ENCODE results near the gene ADAM15. TPM values are rescaled to one million over a fixed set of nuclear protein-coding genes. Genes with fewer than 3 reads are reported as not detected.

ADAM15 gene
- total and polyA plus RNA-seq, 2 donors (not counting 1 experiment from before 2014, with no cell fraction given) = 14.6 to 28.4 TPM

DNA sequence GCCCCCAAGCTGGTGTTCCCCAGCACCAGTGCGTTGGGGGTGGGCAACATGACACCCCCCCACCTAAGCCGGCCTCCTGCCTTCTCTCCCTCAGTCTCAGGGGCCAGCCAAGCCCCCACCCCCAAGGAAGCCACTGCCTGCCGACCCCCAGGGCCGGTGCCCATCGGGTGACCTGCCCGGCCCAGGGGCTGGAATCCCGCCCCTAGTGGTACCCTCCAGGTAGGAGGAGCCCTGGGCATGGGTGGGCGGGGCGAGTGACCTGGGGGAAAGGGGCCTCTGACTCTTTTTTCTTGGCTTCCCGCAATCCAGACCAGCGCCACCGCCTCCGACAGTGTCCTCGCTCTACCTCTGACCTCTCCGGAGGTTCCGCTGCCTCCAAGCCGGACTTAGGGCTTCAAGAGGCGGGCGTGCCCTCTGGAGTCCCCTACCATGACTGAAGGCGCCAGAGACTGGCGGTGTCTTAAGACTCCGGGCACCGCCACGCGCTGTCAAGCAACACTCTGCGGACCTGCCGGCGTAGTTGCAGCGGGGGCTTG lies 11.1 kb downstream of the ADAM15 start:
- Mint-ChIP-seq H3K27ac (no peak overlapping the region), H3K4me3 (peak overlapping the region; percentile 94), H3K27me3 (no peaks in the 10 kb centered on the region), H3K9me3 (ENCODE audit: insufficient read depth) (no peaks in the 10 kb centered on the region), H3K4me1 (peaks cover 43% of the 10 kb centered on the region)
- POLR2A ChIA-PET = interaction anchor here (0.7 to 2.4 kb wide), 6 partner anchors 11 to 189 kb away, joined by 3 to 18 read pairs (median 6); partner anchors contain the start of gene ADAM15
- DNase-seq (no peak), ATAC-seq (ENCODE audit: low read depth) (no peak)
- CTCF ChIA-PET = interaction anchor here (0.5 to 20.2 kb wide), 37 partner anchors 9 to 584 kb away, joined by 3 to 370 read pairs (median 6); partner anchors contain the start of genes ADAM15, EFNA3, KRTCAP2 and PBXIP1
- Histone ChIP-seq H3K27ac (ENCODE audit: low read length in 2 of 2) (no peak overlapping the region), H3K4me2 (replicated peaks; ENCODE audit: low read depth, low read length, poor library complexity, severe bottlenecking) (peak overlapping the region; percentile 96), H3K79me2 (ENCODE audit: control insufficient read depth, insufficient read depth, low read length) (peaks cover 24% of the 10 kb centered on the region), H3K36me3 (replicated peaks in 1 of 2; ENCODE audit: control extremely low read depth in 1 of 2, control insufficient read depth in 1 of 2, extremely low read depth in 1 of 2, insufficient read depth in 2 of 2, low read length in 1 of 2) (peaks cover 0 to 11% of the 10 kb centered on the region in 2 experiments), H3K4me3 (ENCODE audit: control extremely low read depth in 1 of 5, extremely low read depth in 1 of 5, insufficient read depth in 1 of 5, low read depth in 2 of 5, low read length in 4 of 5) (peak overlapping the region in 1 of 5 experiments; percentile 73), H3K9ac (ENCODE audit: low read length) (peak overlapping the region; percentile 82), H4K20me1 (ENCODE audit: control insufficient read depth, insufficient read depth, low read length, poor library complexity, severe bottlenecking) (peaks cover 37% of the 10 kb centered on the region), H3K9me3 (ENCODE audit: control extremely low read depth in 1 of 3, control insufficient read depth in 2 of 3, insufficient read depth in 1 of 3, low read length in 2 of 3) (no peaks in the 10 kb centered on the region), H3K4me1 (ENCODE audit: control insufficient read depth in 2 of 2, insufficient read depth in 2 of 2, low read length in 2 of 2) (peaks cover 27 to 48% of the 10 kb centered on the region in 2 donors), H3K27me3 (replicated peaks in 1 of 4; ENCODE audit: control extremely low read depth in 1 of 4, control insufficient read depth in 3 of 4, insufficient read depth in 4 of 4, low read length in 3 of 4) (peaks cover 0 to 3% (median 0%) of the 10 kb centered on the region in 4 experiments), H2AFZ (ENCODE audit: insufficient read depth, low read depth, low read length, poor library complexity, severe bottlenecking) (peak overlapping the region; percentile 80)
- TF ChIP-seq, protein P1, sequence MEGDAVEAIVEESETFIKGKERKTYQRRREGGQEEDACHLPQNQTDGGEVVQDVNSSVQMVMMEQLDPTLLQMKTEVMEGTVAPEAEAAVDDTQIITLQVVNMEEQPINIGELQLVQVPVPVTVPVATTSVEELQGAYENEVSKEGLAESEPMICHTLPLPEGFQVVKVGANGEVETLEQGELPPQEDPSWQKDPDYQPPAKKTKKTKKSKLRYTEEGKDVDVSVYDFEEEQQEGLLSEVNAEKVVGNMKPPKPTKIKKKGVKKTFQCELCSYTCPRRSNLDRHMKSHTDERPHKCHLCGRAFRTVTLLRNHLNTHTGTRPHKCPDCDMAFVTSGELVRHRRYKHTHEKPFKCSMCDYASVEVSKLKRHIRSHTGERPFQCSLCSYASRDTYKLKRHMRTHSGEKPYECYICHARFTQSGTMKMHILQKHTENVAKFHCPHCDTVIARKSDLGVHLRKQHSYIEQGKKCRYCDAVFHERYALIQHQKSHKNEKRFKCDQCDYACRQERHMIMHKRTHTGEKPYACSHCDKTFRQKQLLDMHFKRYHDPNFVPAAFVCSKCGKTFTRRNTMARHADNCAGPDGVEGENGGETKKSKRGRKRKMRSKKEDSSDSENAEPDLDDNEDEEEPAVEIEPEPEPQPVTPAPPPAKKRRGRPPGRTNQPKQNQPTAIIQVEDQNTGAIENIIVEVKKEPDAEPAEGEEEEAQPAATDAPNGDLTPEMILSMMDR (IDR thresholded peaks at IDR 0.05) = no peak
- TF ChIP-seq EZH2 (IDR thresholded peaks at IDR 0.05; ENCODE audit: borderline replicate concordance, insufficient read depth, low read depth, low read length, poor library complexity, severe bottlenecking) = no peak
- intact Hi-C loops (cut with micrococcal nuclease) = loop anchor here (2.0 to 10.0 kb wide), 5 partner anchors 61 to 1390 kb away; partner anchors contain the start of genes ADAR and ILF2
- WGBS (ENCODE audit: insufficient coverage) = 69% methylated on average over 29 of the region's 29 CpGs
